ENCODE results near the gene SLC2A13.
"Not testable (repeated sequence)": the region's sequence is repeated elsewhere in the genome, so short reads cannot be mapped to it uniquely, and the experiment has no call there.

Gene SLC2A13

GRCh38 chr12:39804898-39805297 is 301.0 kb downstream of the SLC2A13 start:
- Mint-ChIP-seq H3K9me3 (no peaks in the 10 kb centered on the region), H3K27ac (no peak overlapping the region), H3K27me3 (no peaks in the 10 kb centered on the region), H3K4me3 (no peak overlapping the region), H3K36me3 (ENCODE audit: low read depth) (no peaks in the 10 kb centered on the region), H3K4me1 (no peaks in the 10 kb centered on the region)
- ATAC-seq (no peak), DNase-seq (no peak)

- ATAC-seq (no peak), DNase-seq (no peak)
- Mint-ChIP-seq H3K9me3 (no peaks in the 10 kb centered on the region), H3K36me3 (ENCODE audit: low read depth) (no peaks in the 10 kb centered on the region), H3K27ac (no peak overlapping the region), H3K4me1 (no peaks in the 10 kb centered on the region), H3K27me3 (no peaks in the 10 kb centered on the region), H3K4me3 (no peak overlapping the region)
Measured at GRCh38 chr12:39804479-39804878, 301.4 kb downstream of the SLC2A13 start.

GRCh38 chr12:39803151-39803550 is 302.7 kb downstream of the SLC2A13 start:
- no peak for ATAC-seq
- Mint-ChIP-seq H3K27ac (no peak overlapping the region), H3K27me3 (no peaks in the 10 kb centered on the region), H3K36me3 (ENCODE audit: low read depth) (no peaks in the 10 kb centered on the region), H3K4me1 (no peaks in the 10 kb centered on the region), H3K9me3 (no peaks in the 10 kb centered on the region), H3K4me3 (no peak overlapping the region)
- no peak for DNase-seq

GRCh38 chr12:39798977-39799376 is 306.9 kb downstream of the SLC2A13 start:
- Mint-ChIP-seq H3K27ac (no peak overlapping the region), H3K9me3 (no peaks in the 10 kb centered on the region), H3K4me1 (no peaks in the 10 kb centered on the region), H3K36me3 (ENCODE audit: low read depth) (no peaks in the 10 kb centered on the region), H3K4me3 (no peak overlapping the region), H3K27me3 (no peaks in the 10 kb centered on the region)
- DNase-seq (no peak), ATAC-seq (no peak)

- DNase-seq (no peak), ATAC-seq (no peak)
- no peak overlapping the region for H3K27ac Mint-ChIP-seq
- H3K4me3 Mint-ChIP-seq, result no peak overlapping the region
- no peaks in the 10 kb centered on the region for H3K36me3 Mint-ChIP-seq (ENCODE audit: low read depth)
- no peaks in the 10 kb centered on the region for H3K27me3 Mint-ChIP-seq
- no peaks in the 10 kb centered on the region for H3K4me1 Mint-ChIP-seq
- H3K9me3 Mint-ChIP-seq, result no peaks in the 10 kb centered on the region
Measured at GRCh38 chr12:39798429-39798828, 307.5 kb downstream of the SLC2A13 start.

GRCh38 chr12:39795481-39795880 is 310.4 kb downstream of the SLC2A13 start:
- Mint-ChIP-seq H3K27ac (no peak overlapping the region), H3K27me3 (no peaks in the 10 kb centered on the region), H3K4me3 (no peak overlapping the region), H3K4me1 (no peaks in the 10 kb centered on the region), H3K36me3 (ENCODE audit: low read depth) (no peaks in the 10 kb centered on the region), H3K9me3 (no peaks in the 10 kb centered on the region)
- no peak for DNase-seq
- ATAC-seq, result no peak

GRCh38 chr12:39792938-39793337 is 312.9 kb downstream of the SLC2A13 start:
- Mint-ChIP-seq H3K4me1 (no peaks in the 10 kb centered on the region), H3K36me3 (ENCODE audit: low read depth) (no peaks in the 10 kb centered on the region), H3K4me3 (no peak overlapping the region), H3K27ac (no peak overlapping the region), H3K9me3 (no peaks in the 10 kb centered on the region), H3K27me3 (no peaks in the 10 kb centered on the region)
- DNase-seq, result no peak
- ATAC-seq, result no peak

- H3K4me3 Mint-ChIP-seq, result no peak overlapping the region
- H3K27me3 Mint-ChIP-seq, result no peaks in the 10 kb centered on the region
- no peak overlapping the region for H3K27ac Mint-ChIP-seq
- no peaks in the 10 kb centered on the region for H3K36me3 Mint-ChIP-seq (ENCODE audit: low read depth)
- ATAC-seq (no peak), DNase-seq (no peak)
- H3K4me1 Mint-ChIP-seq, result no peaks in the 10 kb centered on the region
- H3K9me3 Mint-ChIP-seq, result no peaks in the 10 kb centered on the region
Measured at GRCh38 chr12:39788239-39788638, 317.6 kb downstream of the SLC2A13 start.

- H3K9me3 Mint-ChIP-seq; H3K27me3 Mint-ChIP-seq; ATAC-seq; H3K4me1 Mint-ChIP-seq; H3K27ac Mint-ChIP-seq; H3K4me3 Mint-ChIP-seq; DNase-seq; H3K36me3 Mint-ChIP-seq (ENCODE audit: low read depth): not testable (repeated sequence)
Measured at GRCh38 chr12:39785814-39786213, 320.1 kb downstream of the SLC2A13 start.

GRCh38 chr12:39782026-39782545 is 323.8 kb downstream of the SLC2A13 start:
- H3K27ac Mint-ChIP-seq, result no peak overlapping the region
- DNase-seq, result no peak
- H3K27me3 Mint-ChIP-seq, result no peaks in the 10 kb centered on the region
- peaks cover 4% of the 10 kb centered on the region for H3K36me3 Mint-ChIP-seq (ENCODE audit: low read depth)
- no peak for ATAC-seq
- no peak overlapping the region for H3K4me3 Mint-ChIP-seq
- H3K4me1 Mint-ChIP-seq, result no peaks in the 10 kb centered on the region
- no peaks in the 10 kb centered on the region for H3K9me3 Mint-ChIP-seq

GRCh38 chr12:39780913-39781446 is 324.9 kb downstream of the SLC2A13 start:
- DNase-seq (no peak), ATAC-seq (no peak)
- no peaks in the 10 kb centered on the region for H3K4me1 Mint-ChIP-seq
- peaks cover 4% of the 10 kb centered on the region for H3K36me3 Mint-ChIP-seq (ENCODE audit: low read depth)
- H3K27ac Mint-ChIP-seq, result no peak overlapping the region
- no peaks in the 10 kb centered on the region for H3K9me3 Mint-ChIP-seq
- no peak overlapping the region for H3K4me3 Mint-ChIP-seq
- H3K27me3 Mint-ChIP-seq, result no peaks in the 10 kb centered on the region

GRCh38 chr12:39780411-39780912 is 325.4 kb downstream of the SLC2A13 start:
- Mint-ChIP-seq H3K4me3 (no peak overlapping the region), H3K36me3 (ENCODE audit: low read depth) (peaks cover 4% of the 10 kb centered on the region), H3K9me3 (no peaks in the 10 kb centered on the region), H3K27me3 (no peaks in the 10 kb centered on the region), H3K4me1 (no peaks in the 10 kb centered on the region), H3K27ac (no peak overlapping the region)
- DNase-seq (no peak), ATAC-seq (no peak)

- ATAC-seq (no peak), DNase-seq (no peak)
- H3K27ac Mint-ChIP-seq, result no peak overlapping the region
- H3K36me3 Mint-ChIP-seq (ENCODE audit: low read depth), result peaks cover 4% of the 10 kb centered on the region
- H3K9me3 Mint-ChIP-seq, result no peaks in the 10 kb centered on the region
- no peaks in the 10 kb centered on the region for H3K4me1 Mint-ChIP-seq
- no peaks in the 10 kb centered on the region for H3K27me3 Mint-ChIP-seq
- H3K4me3 Mint-ChIP-seq, result no peak overlapping the region
Measured at GRCh38 chr12:39779768-39780340, 326.0 kb downstream of the SLC2A13 start.

GRCh38 chr12:39777465-39777864 is 328.4 kb downstream of the SLC2A13 start:
- Mint-ChIP-seq H3K27ac (no peak overlapping the region), H3K9me3 (no peaks in the 10 kb centered on the region), H3K4me3 (no peak overlapping the region), H3K4me1 (no peaks in the 10 kb centered on the region), H3K36me3 (ENCODE audit: low read depth) (peaks cover 2% of the 10 kb centered on the region), H3K27me3 (no peaks in the 10 kb centered on the region)
- ATAC-seq (no peak), DNase-seq (no peak)

GRCh38 chr12:39773266-39773665 is 332.6 kb downstream of the SLC2A13 start:
- Mint-ChIP-seq H3K27ac (no peak overlapping the region), H3K36me3 (ENCODE audit: low read depth) (no peaks in the 10 kb centered on the region), H3K4me1 (no peaks in the 10 kb centered on the region), H3K4me3 (no peak overlapping the region), H3K9me3 (no peaks in the 10 kb centered on the region), H3K27me3 (no peaks in the 10 kb centered on the region)
- ATAC-seq (no peak), DNase-seq (no peak)
